Measurements from ENCODE around the gene ECE1. TPM values are rescaled to one million over a fixed set of nuclear protein-coding genes. Genes with fewer than 3 reads are reported as not detected.

The ECE1 gene
- total RNA-seq, 2 donors from 2014 or later, result 79.1 to 83.3 TPM

DNA sequence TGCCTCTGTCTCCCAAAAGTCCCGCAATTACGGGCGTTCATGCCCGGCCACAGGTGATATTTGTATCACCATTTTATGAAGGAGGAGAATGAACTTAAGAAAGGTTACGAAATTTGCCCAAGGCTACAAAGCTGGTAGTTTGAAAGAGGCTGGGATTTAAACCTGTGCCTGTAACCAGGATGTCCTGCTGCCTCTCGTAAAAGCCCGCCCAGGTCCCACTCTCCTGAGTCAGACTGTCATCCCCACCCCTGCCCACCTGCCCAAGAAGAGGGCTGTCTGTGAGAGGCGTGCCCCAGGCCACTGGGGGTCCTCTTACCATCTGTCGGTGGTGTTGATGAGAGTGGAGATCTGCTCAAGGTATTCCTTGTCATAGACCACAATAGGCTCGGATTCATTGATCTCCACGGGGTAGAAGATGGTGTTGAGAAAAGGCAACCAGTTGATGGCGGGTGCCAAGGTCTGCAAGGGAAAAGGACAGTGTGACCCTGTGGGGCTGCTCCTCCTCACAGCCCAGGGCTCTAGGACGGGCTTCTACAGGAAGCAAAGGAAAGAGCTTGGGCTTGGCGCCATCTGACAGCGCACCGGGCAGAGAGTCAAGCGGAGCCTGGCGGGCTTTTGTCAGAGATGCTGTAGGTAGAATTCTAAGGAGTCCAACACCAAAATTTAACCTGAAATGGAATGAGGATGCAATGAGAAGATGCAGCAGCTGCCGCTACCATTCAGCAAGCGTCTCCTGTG lies 43.2 kb downstream of the ECE1 start:
- ATAC-seq (no peak), DNase-seq (peak; percentile 65 to 76 (median 70))
- no peak for TF ChIP-seq POLR2A (IDR thresholded peaks at IDR 0.05)
- TF ChIP-seq, protein P1, sequence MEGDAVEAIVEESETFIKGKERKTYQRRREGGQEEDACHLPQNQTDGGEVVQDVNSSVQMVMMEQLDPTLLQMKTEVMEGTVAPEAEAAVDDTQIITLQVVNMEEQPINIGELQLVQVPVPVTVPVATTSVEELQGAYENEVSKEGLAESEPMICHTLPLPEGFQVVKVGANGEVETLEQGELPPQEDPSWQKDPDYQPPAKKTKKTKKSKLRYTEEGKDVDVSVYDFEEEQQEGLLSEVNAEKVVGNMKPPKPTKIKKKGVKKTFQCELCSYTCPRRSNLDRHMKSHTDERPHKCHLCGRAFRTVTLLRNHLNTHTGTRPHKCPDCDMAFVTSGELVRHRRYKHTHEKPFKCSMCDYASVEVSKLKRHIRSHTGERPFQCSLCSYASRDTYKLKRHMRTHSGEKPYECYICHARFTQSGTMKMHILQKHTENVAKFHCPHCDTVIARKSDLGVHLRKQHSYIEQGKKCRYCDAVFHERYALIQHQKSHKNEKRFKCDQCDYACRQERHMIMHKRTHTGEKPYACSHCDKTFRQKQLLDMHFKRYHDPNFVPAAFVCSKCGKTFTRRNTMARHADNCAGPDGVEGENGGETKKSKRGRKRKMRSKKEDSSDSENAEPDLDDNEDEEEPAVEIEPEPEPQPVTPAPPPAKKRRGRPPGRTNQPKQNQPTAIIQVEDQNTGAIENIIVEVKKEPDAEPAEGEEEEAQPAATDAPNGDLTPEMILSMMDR (IDR thresholded peaks at IDR 0.05), result no peak
- no peak overlapping the region for H3K4me3 ChIP-seq
- H3K9me3 ChIP-seq, result no peaks in the 10 kb centered on the region
- intact Hi-C loops (cut with DNase I), result no loop called here
- WGBS, 2 donors, result 67 to 74% methylated on average over 20 of the region's 20 CpGs
- peak overlapping the region; percentile 64 to 99 (median 90) for H3K27ac ChIP-seq
- H3K36me3 ChIP-seq (replicated peaks in 1 of 2; ENCODE audit: insufficient read depth in 1 of 2, low read depth in 2 of 2), result no peaks in the 10 kb centered on the region
- peaks cover 96% of the 10 kb centered on the region for H3K4me1 ChIP-seq
- H3K27me3 ChIP-seq, result no peaks in the 10 kb centered on the region

DNA sequence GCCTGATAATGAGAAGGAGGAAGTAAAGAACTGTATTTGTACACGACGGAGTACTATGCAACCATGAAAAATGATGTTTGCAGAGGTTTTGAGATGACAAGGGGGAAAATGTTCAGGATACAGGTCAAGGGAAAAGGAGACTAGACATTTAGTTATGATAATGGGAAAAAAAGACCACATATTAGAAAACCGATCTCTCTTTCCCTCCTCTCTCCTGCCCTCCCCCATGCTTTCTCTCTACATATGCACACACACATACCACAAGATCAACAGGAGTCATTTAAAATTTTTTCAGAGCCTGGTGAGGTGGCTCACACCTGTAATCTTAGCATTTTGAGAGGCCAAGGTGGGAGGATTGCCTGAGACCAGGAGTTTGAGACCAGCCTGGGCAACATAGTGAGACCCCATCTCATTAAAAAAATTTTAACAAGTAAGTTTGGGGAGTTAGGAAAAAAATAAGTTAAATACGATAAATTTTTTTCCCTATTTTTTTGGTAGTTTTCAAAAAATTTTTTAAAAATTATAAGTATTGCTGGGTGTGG lies 44.5 kb downstream of the ECE1 start:
- Histone ChIP-seq H3K4me3 (no peak overlapping the region), H3K36me3 (replicated peaks in 1 of 2; ENCODE audit: insufficient read depth in 1 of 2, low read depth in 2 of 2) (no peaks in the 10 kb centered on the region), H3K27me3 (no peaks in the 10 kb centered on the region), H3K4me1 (peaks cover 99% of the 10 kb centered on the region), H3K9me3 (no peaks in the 10 kb centered on the region), H3K27ac (peak overlapping the region in 3 of 4 donors; percentile 69 to 96 (median 84))
- intact Hi-C loops (cut with DNase I), result no loop called here
- no peak for DNase-seq
- WGBS, 2 donors, result 63 to 73% methylated on average over 4 of the region's 4 CpGs
- ATAC-seq, result no peak
- TF ChIP-seq, protein P1 (IDR thresholded peaks at IDR 0.05), result no peak
- TF ChIP-seq POLR2A (IDR thresholded peaks at IDR 0.05), result no peak

DNA sequence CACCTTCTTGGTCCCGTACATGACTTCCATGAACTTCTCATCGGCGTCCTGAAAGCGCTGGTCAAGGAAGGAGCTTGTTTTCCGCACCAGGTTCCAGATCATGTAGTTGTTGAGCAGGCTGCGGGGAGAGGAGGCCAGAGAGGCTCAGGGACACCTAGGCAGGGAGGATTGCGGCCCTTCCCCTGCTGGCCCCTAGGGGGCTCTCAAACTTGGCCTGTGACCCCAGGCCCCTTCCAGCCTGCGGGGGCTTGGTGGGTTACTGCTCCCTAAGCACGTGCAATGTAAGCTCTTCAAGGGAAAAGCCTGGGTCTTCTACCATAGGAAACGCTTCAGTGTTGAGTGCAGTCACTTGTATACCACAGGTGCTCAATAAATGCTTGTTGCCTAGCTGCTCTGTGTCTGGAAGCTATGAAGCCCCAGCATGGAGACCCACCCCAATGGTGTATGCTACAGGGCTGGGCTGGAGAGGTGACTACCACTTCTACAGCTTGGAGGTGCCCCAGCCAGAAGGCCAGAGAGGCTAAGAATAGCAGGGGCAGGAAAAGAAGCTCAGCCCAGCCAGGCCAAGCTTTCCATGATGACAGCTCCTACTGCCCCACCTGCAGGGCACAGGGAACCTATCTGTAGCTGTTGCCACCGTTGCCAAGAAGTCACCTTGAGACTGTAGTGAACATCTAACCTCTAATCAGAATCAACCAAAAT lies 45.1 kb downstream of the ECE1 start:
- H3K27ac ChIP-seq, result peak overlapping the region; percentile 62 to 96 (median 76)
- intact Hi-C loops (cut with DNase I), result no loop called here
- WGBS, 2 donors, result 69 to 71% methylated on average over 9 to 11 of the region's 11 CpGs
- peak; percentile 11 for ATAC-seq
- H3K36me3 ChIP-seq (replicated peaks in 1 of 2; ENCODE audit: insufficient read depth in 1 of 2, low read depth in 2 of 2), result no peaks in the 10 kb centered on the region
- H3K4me1 ChIP-seq, result peaks cover 99% of the 10 kb centered on the region
- TF ChIP-seq, protein P1 (IDR thresholded peaks at IDR 0.05), result peak in 2 of 7 experiments; percentile 2 to 7
- no peak for TF ChIP-seq POLR2A (IDR thresholded peaks at IDR 0.05)
- DNase-seq, result peak; percentile 64 to 85 (median 74)
- no peaks in the 10 kb centered on the region for H3K27me3 ChIP-seq
- H3K4me3 ChIP-seq, result no peak overlapping the region
- H3K9me3 ChIP-seq, result no peaks in the 10 kb centered on the region

DNA sequence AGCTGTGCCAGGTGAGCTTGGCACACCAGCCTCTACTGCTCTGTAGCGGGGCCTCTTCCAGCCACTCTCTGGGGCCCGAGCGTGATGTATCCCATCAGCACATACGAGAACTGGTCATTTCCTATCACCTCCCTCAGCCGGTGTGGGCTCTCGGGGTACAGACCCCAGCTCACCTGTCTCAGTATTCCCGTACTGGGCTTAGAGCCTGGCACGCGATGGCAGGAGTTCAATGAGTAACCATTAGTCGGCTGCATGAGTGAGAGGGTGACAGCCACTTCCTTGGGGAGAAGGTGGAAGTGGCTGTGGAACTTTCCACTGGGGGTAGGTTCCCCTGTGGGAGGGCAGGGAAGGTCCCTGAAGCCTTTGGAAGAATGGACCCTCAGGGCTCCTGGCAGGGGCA lies 46.1 kb downstream of the ECE1 start:
- Histone ChIP-seq H3K36me3 (replicated peaks in 1 of 2; ENCODE audit: insufficient read depth in 1 of 2, low read depth in 2 of 2) (no peaks in the 10 kb centered on the region), H3K4me1 (peaks cover 94% of the 10 kb centered on the region), H3K4me3 (no peak overlapping the region), H3K27ac (peak overlapping the region; percentile 62 to 96 (median 76)), H3K9me3 (no peaks in the 10 kb centered on the region), H3K27me3 (no peaks in the 10 kb centered on the region)
- ATAC-seq, result no peak
- DNase-seq, result peak in 3 of 4 donors; percentile 60 to 67 (median 62)
- intact Hi-C loops (cut with DNase I), result no loop called here
- TF ChIP-seq, protein P1 (IDR thresholded peaks at IDR 0.05), result peak in 2 of 7 experiments; percentile 8 to 20
- TF ChIP-seq POLR2A (IDR thresholded peaks at IDR 0.05), result no peak
- 41% methylated on average over 9 of the region's 10 CpGs; no CpG with 5 or more reads in 1 of the 2 donors for WGBS, 2 donors
